Esophagus squamous epithelium (tissue), 5 donors: ENCODE results near the gene C10orf105. TPM values are rescaled to one million over a fixed set of nuclear protein-coding genes. Genes with fewer than 3 reads are reported as not detected.

Source experiments
- DNase-seq: peaks from one replicate; lab custom pipeline; 2025; lab: John Stamatoyannopoulos, UW
- H3K27ac ChIP-seq, 4 donors: fragments of 200-600 bp; sonication (generic); one replicate each; pipeline ENCODE4 v1.5.1; 2016 to 2019; ENCODE audit warnings: mild to moderate bottlenecking in 1 of 4
- H3K27me3 ChIP-seq, 4 donors: fragments of 200-600 bp; sonication (generic); 1 replicate in 3 of 4; 2 replicates in 1 of 4; pipeline versions ENCODE4 v1.5.1 to v1.6.0; 2017 to 2021; ENCODE audit warnings: antibody characterized with exemption in 1 of 4
- H3K36me3 ChIP-seq, 3 donors: fragments of 200-600 bp; sonication (generic); one replicate each; pipeline ENCODE4 v1.5.1; 2016 to 2019
- H3K4me1 ChIP-seq, 3 donors: fragments of 200-600 bp; sonication (generic); one replicate each; pipeline ENCODE4 v1.5.1; 2017 to 2019
- H3K4me3 ChIP-seq, 4 donors: fragments of 200-600 bp; sonication (generic); 1 replicate in 3 of 4; 2 replicates in 1 of 4; pipeline ENCODE4 v1.5.1; 2016 to 2019; ENCODE audit warnings: mild to moderate bottlenecking in 2 of 4, moderate library complexity in 1 of 4
- H3K9me3 ChIP-seq, 3 donors: fragments of 200-600 bp; sonication (generic); one replicate each; pipeline ENCODE4 v1.5.1; 2016 to 2019
- POLR2A ChIP-seq, 4 donors: fragments of 450-650 bp; IDR thresholded peaks; one replicate each; pipeline ENCODE4 v1.6.1; 2017; ENCODE audit warnings: antibody characterized with exemption in 4 of 4, mild to moderate bottlenecking in 4 of 4, moderate library complexity in 3 of 4
- WGBS, 2 donors: methylation state at CpG; one replicate each; pipeline ENCODE4 v1.1.5; 2018; 5-methylcytosine and 5-hydroxymethylcytosine counted together
- intact Hi-C: fragments of 100-400 bp; cut with DNase I; formaldehyde crosslinking; loops from one replicate; pipeline ENCODE4 v1.15.0; 2022
- total RNA-seq, 4 donors: library from RNA; depleted of rRNA; stranded (reverse); fragments of >200 nt; gene quantifications; one replicate each; pipeline ENCODE4 v1.1.0, GENCODE V29; 2016
- TF ChIP-seq, protein P1 (sequence below), 6 experiments: fragments of 450-650 bp in 4 of 6; fragments of 200-600 bp in 2 of 6; sonication (generic) in 2 of 6; IDR thresholded peaks; one replicate each; pipeline ENCODE4 v1.5.1; 2016 to 2019; ENCODE audit warnings: antibody characterized with exemption in 6 of 6, mild to moderate bottlenecking in 4 of 6, moderate library complexity in 4 of 6
- donor health status: DM: yes; HTN: yes; CAD: no.

The C10orf105 gene
- total RNA-seq, 4 donors from 2014 or later = under 0.01 to 0.15 TPM; not detected in 2

DNA sequence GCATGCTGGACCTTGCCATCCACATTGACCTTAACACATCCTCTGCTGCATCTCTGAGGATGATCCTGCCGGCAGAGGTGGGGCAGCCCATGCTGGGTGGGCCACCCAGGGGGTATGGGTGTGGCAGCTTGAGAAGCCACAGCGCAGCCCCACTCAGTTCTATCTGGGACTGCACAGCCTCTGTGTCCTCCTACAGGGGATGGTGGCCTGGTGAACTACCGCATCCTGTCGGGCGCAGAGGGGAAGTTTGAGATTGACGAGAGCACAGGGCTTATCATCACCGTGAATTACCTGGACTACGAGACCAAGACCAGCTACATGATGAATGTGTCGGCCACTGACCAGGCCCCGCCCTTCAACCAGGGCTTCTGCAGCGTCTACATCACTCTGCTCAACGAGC is 12.2 kb upstream of the C10orf105 start:
- no peaks in the 10 kb centered on the region for H3K27me3 ChIP-seq
- H3K4me3 ChIP-seq = no peak overlapping the region
- intact Hi-C loops = no loop called here
- H3K36me3 ChIP-seq = no peaks in the 10 kb centered on the region
- peaks cover 49 to 67% (median 51%) of the 10 kb centered on the region in 3 donors for H3K4me1 ChIP-seq
- no peak for TF ChIP-seq POLR2A (IDR thresholded peaks at IDR 0.05)
- TF ChIP-seq, protein P1, sequence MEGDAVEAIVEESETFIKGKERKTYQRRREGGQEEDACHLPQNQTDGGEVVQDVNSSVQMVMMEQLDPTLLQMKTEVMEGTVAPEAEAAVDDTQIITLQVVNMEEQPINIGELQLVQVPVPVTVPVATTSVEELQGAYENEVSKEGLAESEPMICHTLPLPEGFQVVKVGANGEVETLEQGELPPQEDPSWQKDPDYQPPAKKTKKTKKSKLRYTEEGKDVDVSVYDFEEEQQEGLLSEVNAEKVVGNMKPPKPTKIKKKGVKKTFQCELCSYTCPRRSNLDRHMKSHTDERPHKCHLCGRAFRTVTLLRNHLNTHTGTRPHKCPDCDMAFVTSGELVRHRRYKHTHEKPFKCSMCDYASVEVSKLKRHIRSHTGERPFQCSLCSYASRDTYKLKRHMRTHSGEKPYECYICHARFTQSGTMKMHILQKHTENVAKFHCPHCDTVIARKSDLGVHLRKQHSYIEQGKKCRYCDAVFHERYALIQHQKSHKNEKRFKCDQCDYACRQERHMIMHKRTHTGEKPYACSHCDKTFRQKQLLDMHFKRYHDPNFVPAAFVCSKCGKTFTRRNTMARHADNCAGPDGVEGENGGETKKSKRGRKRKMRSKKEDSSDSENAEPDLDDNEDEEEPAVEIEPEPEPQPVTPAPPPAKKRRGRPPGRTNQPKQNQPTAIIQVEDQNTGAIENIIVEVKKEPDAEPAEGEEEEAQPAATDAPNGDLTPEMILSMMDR (IDR thresholded peaks at IDR 0.05) = no peak
- no peak for DNase-seq
- no peak overlapping the region for H3K27ac ChIP-seq
- no peaks in the 10 kb centered on the region for H3K9me3 ChIP-seq
- 97 to 100% methylated on average over 5 to 6 of the region's 12 CpGs for WGBS, 2 donors

DNA sequence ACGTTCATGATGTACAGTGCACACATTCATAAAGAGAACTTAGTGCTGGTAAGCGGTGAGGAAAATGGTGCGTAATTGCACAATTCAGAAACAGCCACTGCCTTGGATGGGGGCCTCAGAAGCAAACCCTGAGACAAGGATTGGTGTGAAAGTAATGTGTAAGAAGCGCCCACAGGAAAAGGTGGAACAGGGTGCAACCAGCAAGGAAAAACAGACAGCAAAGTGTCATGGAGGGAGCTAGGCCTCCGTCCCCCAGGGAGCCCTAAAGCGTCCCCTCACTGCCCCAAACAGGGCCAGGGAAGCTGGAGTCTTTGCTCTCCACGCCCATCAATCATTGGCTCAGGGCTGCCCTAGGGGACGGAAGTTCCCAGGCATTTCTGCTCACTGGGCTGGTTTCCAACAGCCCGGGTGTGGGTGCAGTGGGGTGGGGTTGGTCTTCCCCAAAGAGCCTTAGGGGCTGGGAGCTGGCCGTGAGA is 9.6 kb upstream of the C10orf105 start:
- H3K4me3 ChIP-seq = no peak overlapping the region
- 20 to 27% methylated on average over 10 of the region's 10 CpGs for WGBS, 2 donors
- H3K27ac ChIP-seq = peak overlapping the region; percentile 75 to 94 (median 88)
- no peaks in the 10 kb centered on the region for H3K9me3 ChIP-seq
- intact Hi-C loops = loop anchor here (5.0 kb wide), 1 partner anchor 43 kb away; the partner anchor contains the start of gene VSIR
- no peaks in the 10 kb centered on the region for H3K27me3 ChIP-seq
- H3K36me3 ChIP-seq = no peaks in the 10 kb centered on the region
- peaks cover 47 to 60% (median 52%) of the 10 kb centered on the region in 3 donors for H3K4me1 ChIP-seq
- DNase-seq = no peak
- TF ChIP-seq, protein P1 (IDR thresholded peaks at IDR 0.05) = no peak
- TF ChIP-seq POLR2A (IDR thresholded peaks at IDR 0.05) = no peak

DNA sequence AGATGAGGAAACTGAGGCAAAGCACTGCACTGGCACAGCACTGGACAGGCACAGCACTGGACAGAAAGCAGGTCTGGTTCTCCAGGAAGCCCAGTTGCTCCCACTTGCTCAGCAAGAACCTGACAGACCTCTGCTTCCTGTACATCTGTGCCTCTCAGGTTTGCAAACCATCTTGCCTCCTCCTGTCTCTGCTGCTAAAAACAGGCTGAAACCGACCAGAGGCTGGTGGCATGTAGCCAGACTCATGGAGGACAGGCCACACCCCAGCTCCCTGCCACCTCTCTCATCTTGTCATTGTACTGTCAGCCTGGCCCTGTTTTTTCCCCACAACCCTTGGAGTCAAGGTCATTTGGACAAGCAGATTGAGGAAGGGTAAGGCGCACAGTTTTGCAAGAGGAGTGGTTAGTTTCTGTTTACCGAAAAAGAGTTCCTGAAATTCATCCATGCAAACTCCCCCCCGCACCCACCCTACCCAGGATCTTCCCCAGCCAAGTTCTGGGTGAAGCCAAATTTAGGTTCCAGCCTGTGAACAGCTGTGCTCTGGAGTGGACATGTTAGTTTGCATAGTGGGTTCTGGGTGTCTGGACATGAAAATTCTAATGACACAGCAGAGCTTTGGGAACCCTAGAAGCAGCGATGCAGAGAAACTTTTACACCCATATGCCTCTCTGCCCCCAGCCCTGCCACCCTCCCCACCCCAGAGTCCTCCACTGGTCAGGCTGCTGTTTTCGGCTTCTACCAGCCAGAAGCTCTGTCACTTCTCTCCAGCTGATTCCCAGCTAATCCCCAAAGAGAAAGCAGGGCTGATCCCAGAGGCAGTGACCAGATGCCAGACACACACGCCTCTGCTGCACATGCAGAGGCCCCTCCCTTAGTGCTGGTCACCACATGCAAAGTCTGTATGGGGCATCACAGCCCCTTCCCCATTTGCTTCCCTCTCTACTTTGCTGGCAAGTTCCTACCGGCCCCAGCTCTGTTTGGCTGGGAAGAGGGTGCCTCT is 8.5 kb upstream of the C10orf105 start:
- Histone ChIP-seq H3K9me3 (no peaks in the 10 kb centered on the region), H3K4me3 (peak overlapping the region in 1 of 4 donors; percentile 29), H3K27ac (peak overlapping the region; percentile 75 to 94 (median 88)), H3K36me3 (no peaks in the 10 kb centered on the region), H3K27me3 (no peaks in the 10 kb centered on the region), H3K4me1 (peaks cover 47 to 60% (median 52%) of the 10 kb centered on the region in 3 donors)
- DNase-seq = peak; percentile 53
- intact Hi-C loops = loop anchor here (5.0 kb wide), 1 partner anchor 44 kb away; the partner anchor contains the start of gene VSIR
- WGBS, 2 donors = 10 to 12% methylated on average over 7 to 8 of the region's 8 CpGs
- TF ChIP-seq, protein P1 (IDR thresholded peaks at IDR 0.05) = no peak
- no peak for TF ChIP-seq POLR2A (IDR thresholded peaks at IDR 0.05)

DNA sequence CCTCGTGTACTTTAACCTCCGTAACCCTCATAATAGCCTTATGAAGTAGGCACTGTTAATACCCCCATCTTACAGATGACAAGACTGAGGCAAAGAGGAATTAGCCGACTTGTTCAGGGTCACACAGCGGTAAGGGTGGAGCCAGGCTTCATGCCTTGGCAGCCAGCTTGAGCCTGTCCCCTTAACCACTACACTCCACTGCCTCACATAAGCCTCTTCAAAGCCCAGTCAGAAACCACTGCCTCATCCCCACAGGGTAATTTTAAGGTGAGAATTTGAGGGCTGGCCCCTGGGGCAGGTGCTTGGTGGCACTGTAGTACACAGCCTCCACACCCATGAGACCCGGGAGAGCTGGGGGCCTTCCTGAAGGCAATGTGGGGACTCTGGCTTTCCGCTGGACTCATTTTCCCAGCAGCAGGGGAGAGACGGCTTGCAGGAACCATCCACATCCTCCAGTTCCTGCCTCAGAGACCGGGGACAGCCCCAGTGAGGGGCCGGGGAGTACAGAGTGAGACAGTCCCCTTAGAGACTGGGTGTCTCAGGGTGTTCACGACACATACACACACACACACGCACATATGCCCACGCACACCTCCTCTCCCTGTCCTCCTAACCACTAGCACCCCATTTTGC is 7.6 kb upstream of the C10orf105 start:
- Histone ChIP-seq H3K36me3 (no peaks in the 10 kb centered on the region), H3K4me1 (peaks cover 47 to 60% (median 52%) of the 10 kb centered on the region in 3 donors), H3K27me3 (no peaks in the 10 kb centered on the region), H3K4me3 (peak overlapping the region in 1 of 4 donors; percentile 29), H3K9me3 (no peaks in the 10 kb centered on the region), H3K27ac (peak overlapping the region; percentile 75 to 94 (median 88))
- DNase-seq = no peak
- TF ChIP-seq, protein P1 (IDR thresholded peaks at IDR 0.05) = no peak
- no peak for TF ChIP-seq POLR2A (IDR thresholded peaks at IDR 0.05)
- 34 to 62% methylated on average over 5 to 6 of the region's 12 CpGs for WGBS, 2 donors
- intact Hi-C loops = loop anchor here (5.0 kb wide), 1 partner anchor 45 kb away; the partner anchor contains the start of gene VSIR
